SHP77 treated with DMSO at 0.1 percent for 48 hours (cell line): ENCODE measurements around the gene WDR81.
"Not testable (repeated sequence)": the region's sequence is repeated elsewhere in the genome, so short reads cannot be mapped to it uniquely, and the experiment has no call there.

Source experiments
- DNase-seq: peaks from one replicate; lab custom pipeline; 2025; lab: John Stamatoyannopoulos, UW

WDR81 gene

DNA sequence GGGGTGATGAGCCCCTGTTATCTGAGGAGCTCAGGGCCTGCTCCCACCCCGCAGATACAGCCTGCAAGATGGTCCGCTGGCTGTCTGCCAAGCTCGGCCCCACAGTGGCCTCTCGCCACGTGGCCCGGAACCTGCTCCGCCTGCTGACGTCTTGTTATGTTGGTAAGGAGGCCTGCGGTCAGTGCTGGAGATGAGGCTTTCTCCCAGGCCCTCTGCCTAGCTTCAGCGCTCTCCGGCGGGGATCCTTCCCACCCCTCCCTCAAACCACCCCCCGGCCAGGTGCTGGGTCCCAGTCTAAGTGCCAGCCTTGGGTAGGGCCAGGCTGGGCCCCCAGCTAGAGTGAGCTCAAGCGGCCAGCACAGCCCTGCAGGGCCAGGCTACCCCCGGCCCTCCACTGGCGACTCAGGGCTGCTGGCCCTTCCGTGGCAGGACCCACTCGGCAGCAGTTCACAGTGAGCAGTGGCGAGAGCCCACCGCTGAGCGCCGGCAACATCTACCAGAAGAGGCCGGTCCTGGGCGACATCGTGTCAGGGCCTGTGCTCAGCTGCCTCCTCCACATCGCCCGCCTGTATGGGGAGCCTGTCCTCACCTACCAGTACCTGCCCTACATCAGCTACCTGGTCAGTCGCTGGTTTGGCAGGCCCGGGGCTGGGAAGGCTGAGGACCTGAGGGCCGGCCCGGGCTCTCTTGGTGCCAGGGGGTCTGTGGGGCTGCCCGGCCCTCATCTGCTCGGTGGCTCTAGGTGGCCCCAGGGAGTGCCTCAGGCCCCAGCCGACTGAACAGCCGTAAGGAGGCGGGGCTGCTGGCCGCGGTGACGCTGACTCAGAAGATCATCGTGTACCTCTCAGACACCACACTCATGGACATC lies 6.1 kb downstream of the WDR81 start:
- DNase-seq = no peak

DNA sequence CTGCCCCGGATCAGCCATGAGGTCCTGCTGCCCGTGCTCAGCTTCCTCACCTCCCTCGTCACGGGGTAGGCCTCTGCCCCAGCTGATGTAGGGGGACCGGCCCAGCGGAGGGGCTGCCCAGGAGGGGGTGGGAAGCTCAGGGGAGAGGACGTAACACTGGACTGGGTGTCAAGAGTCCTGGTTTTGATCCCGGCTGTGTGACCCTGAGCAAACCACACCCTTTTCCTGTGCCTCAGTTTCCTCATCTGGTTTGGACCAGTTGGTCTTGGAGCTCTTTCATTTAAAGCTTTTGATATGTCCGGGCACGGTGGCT lies 6.6 kb downstream of the WDR81 start:
- no peak for DNase-seq

DNA sequence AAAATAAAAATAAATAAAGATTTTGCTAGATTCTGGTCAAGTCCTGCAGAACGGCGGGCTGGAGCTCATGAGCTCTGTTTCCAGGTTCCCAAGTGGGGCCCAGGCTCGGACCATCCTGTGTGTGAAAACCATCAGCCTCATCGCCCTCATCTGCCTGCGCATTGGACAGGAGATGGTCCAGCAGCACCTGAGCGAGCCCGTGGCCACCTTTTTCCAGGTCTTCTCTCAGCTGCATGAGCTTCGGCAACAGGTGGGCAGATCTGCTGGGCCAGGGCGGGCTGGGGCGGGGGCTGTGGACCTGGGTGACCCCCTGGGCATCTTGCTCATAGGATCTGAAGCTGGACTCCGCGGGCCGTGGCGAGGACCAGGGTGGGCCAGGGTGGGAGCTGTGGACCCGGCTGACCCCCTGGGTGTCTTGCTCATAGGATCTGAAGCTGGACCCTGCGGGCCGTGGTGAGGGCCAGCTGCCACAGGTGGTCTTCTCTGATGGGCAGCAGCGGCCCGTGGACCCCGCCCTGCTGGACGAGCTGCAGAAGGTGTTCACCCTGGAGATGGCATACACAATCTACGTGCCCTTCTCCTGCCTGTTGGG lies 7.8 kb downstream of the WDR81 start:
- DNase-seq = no peak

DNA sequence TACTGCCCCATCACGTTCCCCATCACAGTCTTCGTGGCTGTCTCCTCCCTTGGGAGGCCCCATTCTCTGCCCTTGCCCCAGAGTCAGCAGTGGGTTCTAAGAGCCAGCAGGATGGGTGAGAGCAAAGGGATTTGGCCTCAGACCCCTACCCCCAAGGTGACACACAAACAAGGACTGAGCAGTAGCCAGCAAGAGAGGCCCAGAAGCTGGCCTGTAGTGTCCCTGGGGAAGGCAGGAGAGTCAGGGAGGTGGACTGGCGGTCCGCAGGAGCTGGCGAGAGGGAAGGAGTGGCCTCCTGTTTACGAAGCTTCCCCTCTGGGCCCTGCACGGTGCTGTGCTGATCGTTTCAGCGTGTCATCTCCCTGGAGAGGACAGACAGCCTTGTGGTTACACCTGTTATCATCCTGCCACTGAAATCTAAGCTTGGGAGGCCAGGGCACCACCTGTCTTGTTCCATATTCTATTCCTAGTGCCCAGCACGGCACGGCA lies 8.4 kb downstream of the WDR81 start:
- no peak for DNase-seq

DNA sequence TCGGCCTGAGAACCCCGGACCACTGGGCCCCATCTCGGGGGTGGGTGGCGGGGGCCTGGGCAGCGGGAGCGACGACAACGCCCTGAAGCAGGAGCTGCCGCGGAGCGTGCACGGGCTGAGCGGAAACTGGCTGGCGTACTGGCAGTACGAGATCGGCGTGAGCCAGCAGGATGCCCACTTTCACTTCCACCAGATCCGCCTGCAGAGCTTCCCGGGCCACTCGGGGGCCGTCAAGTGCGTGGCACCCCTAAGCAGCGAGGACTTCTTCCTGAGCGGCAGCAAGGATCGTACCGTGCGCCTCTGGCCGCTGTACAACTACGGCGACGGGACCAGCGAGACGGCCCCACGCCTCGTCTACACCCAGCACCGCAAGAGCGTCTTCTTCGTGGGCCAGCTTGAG lies 9.3 kb downstream of the WDR81 start:
- no peak for DNase-seq

GRCh38 chr17:1735418-1735817 lies 10.9 kb downstream of the WDR81 start:
- DNase-seq = no peak

- no peak for DNase-seq
Measured at GRCh38 chr17:1735834-1736347, 11.4 kb downstream of the WDR81 start.

DNA sequence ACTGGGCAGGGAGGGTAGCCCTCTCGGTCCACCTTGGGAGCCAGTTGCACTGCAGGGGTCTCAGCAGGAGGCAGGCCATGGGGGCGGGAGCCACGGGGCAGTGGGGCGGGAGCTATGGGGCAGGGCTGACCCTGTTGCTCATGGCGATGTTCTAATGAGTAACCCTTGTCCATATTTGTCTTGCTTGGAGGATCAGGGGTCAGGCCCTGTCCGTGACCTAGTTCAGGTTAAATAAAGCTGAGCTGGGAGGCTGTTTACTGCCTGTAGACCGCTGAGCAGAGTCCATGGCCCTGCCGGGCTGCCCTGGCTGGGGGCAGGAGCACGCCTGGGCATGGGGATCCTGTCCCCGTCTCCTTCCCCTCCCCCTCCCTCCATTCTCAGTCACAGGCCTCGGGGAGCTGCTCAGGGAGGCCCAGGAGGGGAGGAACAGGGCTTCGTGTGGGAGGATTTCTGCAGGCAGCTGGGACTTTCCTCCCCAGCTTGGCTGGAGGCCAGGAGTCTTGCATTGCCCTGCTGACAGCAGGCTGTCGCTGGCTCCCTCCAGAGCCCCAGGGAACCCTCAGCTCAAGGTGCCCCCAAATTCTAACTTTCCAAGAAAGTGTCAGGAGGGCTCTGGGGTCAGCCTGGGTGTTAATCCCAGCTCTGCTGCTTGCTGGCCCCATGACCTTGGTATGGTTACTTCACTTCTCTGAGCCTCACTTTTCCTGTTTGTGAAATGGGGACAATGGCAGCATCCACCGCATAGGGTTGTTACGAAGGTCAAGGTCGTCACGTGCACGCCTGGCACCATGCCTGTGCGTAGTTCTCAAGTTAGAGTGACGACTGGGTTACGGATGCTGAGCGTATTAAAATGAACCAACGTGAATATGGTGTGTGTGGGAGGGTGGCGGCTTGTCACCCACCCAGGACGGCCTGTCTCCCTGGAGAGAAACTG lies 12.1 kb downstream of the WDR81 start:
- DNase-seq = no peak

DNA sequence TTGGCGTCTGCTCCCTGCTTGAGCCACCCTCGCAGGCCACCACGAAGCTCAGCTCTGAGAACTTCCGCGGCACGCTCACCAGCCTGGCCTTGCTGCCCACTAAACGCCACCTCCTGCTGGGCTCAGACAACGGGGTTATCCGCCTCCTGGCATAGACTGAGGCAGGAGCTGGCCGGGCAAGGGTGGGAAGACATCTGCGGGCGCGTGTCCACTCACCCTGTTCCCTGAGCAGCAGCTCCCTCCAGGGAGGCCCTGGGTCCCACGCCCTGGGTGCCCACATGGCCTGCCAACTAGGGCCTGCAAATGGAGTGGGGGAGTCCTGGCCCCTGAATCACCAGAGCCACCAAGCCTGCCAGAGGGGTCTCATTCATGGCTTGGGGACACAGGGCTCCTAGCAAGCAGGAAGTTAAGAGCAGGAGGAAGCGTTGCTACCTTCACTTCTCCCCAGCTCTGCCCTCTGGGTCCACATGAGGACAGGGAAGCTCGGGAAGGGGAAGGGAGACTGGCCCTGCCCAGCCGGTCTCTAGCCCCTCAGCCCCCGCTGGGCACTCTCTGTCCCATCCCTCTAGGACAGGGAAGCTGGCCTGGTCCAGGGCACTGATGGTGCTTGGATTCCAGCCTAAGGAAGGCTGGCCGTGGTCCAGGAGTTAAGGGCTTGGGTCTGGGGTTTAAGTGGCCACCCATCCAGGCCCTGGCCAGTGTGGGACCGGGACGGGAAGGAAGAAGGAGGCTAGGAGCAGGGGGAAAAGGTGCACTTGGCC lies 13.2 kb downstream of the WDR81 start:
- DNase-seq = no peak

GRCh38 chr17:1741899-1742298 lies 17.4 kb downstream of the WDR81 start:
- DNase-seq = not testable (repeated sequence)

DNA sequence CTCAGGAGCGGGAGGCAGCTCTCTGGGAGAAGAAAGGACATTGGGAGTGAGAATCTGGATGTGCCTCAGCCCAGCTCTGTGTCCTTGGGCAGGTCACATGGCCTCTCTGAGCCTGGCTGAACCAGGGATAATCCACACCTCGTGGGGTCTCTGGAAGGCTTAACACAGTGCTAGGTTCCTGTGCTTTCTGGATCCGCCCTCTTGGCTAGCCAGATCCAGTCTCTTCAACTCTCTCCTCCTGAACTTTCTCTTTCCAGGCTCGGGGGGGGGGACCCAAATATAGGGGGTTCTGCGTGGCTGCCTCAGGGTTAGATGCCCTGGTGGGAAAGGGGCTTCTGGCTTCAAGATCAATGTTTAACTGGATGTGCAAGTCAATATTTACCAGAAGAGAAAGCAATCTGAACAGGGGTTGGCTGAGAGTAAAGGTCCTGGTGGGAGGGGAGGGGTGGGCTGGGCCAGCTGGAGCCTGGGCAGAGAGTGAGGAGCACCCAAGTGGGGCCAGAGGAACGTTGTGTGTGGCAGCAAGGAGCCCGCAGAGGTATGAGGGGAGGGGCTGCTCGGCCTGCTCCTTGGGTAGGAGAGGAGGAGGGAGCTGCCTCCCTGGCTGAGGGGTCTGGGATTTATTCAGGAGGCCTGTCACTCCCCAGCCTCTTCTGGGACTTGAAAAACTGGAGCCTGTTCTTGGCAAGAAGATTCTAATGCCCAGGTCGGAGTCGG lies 18.0 kb downstream of the WDR81 start, which contains the start of gene SERPINF2:
Gene SERPINF2 (plus strand): TSS at position 501 of the 717 bp plus-strand sequence. CDS start 2,125 bp downstream, outside the sequence.
- no peak for DNase-seq

GRCh38 chr17:1743088-1743439 lies 18.6 kb downstream of the WDR81 start:
- DNase-seq = no peak

- no peak for DNase-seq
Measured at GRCh38 chr17:1744551-1745512, 20.3 kb downstream of the WDR81 start.

DNA sequence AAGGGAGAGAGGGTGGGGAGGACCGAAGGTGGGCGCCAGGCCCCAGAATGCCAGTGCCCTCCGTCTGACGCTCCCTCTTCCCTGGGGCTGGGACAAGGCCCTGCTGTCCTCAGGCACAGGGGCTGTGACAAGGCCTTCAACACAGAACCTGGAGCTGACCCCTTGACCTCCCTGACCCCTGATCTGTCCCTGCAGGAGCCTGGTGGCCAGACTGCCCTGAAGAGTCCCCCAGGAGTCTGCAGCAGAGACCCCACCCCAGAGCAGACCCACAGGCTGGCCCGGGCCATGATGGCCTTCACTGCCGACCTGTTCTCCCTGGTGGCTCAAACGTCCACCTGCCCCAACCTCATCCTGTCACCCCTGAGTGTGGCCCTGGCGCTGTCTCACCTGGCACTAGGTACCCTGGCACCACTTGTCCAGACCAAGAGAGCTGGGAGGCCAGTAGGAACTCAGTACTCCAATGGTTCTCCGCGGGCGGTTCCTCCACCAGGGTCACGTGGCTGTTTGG lies 21.1 kb downstream of the WDR81 start:
- DNase-seq = no peak

DNA sequence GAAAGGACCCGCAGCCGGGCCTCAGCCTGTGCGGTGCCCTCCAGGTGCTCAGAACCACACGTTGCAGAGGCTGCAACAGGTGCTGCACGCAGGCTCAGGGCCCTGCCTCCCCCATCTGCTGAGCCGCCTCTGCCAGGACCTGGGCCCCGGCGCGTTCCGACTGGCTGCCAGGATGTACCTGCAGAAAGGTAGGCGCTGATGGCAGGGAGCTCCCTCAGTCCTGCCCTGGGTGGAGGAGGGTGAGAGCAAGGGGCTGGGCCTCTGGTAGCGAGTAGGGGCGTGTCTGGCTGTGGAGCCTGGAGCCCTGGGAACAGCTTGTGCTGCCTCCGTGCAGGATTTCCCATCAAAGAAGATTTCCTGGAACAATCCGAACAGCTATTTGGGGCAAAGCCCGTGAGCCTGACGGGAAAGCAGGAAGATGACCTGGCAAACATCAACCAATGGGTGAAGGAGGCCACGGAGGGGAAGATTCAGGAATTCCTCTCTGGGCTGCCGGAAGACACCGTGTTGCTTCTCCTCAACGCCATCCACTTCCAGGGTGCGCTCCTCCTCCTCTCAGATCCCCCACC lies 22.6 kb downstream of the WDR81 start:
- DNase-seq = no peak

DNA sequence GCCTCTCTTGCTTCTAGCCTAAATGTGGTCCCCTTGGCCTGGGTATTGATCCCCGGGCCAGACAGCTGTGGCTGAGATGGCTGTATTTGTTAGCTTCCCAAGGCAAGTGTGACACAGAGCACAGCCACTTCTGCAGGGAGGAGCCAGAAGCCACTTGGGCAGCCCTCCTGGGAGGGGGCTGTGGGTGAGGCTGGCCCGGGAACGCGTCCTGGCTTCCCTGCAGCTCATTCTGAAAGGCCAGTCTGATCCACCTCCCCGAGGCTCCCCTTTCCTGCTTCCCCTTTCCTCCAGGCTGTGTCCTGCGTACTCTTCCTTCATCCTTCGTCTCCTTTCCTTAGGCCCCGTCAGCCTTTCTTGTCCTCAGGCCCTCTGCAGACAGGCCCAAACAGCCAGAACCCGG lies 26.1 kb downstream of the WDR81 start:
- no peak for DNase-seq

GRCh38 chr17:1752425-1753262 lies 28.1 kb downstream of the WDR81 start:
- no peak for DNase-seq

GRCh38 chr17:1753767-1754429 lies 29.4 kb downstream of the WDR81 start:
- DNase-seq = no peak
